GM12878 (cell line): ENCODE results near the gene CXCL17.

Experiments used
- ATF2 ChIP-seq: IDR thresholded peaks from 2 replicates; pipeline ENCODE4 v1.6.1; 2012; ENCODE audit warnings: low read length, inconsistent platforms
- KDM1A ChIP-seq: fragments of 200-600 bp; sonication (generic); IDR thresholded peaks from 2 replicates; pipeline ENCODE4 v1.6.1; 2016; ENCODE audit warnings: borderline replicate concordance
- MXI1 ChIP-seq: fragments of 150-350 bp; IDR thresholded peaks from 2 replicates; pipeline ENCODE4 v1.6.1; 2011; ENCODE audit warnings: low read depth, mild to moderate bottlenecking, inconsistent platforms, low read length, improper control_type of control experiment
- NFIC ChIP-seq: IDR thresholded peaks from 2 replicates; pipeline ENCODE4 v1.6.1; 2012; ENCODE audit warnings: low read depth, mild to moderate bottlenecking, inconsistent platforms, low read length, moderate library complexity
- PML ChIP-seq: IDR thresholded peaks from 2 replicates; pipeline ENCODE4 v1.6.1; 2012; ENCODE audit warnings: low read length, inconsistent platforms
- POLR2A ChIP-seq: IDR thresholded peaks from 2 replicates; pipeline ENCODE4 v1.6.1; 2011; ENCODE audit warnings: low read depth, mild to moderate bottlenecking, low read length
- POLR2AphosphoS2 ChIP-seq: IDR thresholded peaks from 2 replicates; pipeline ENCODE4 v1.6.1; 2011; ENCODE audit warnings: low read depth, mild to moderate bottlenecking, low read length, improper control_type of control experiment, moderate library complexity
- ZNF274 ChIP-seq: IDR thresholded peaks from one replicate; pipeline ENCODE4 v1.8.0; 2011; ENCODE audit not compliant: insufficient read length, insufficient read depth
- TF ChIP-seq, protein P1 (sequence below): fragments of 450-650 bp; formaldehyde crosslinking; IDR thresholded peaks from 2 replicates; pipeline ENCODE4 v1.5.0; 2022; ENCODE audit warnings: mild to moderate bottlenecking, missing genetic modification characterization
- TF ChIP-seq, protein P2 (sequence below), 3 experiments: IDR thresholded peaks in 2 of 3; conservative IDR thresholded peaks in 1 of 3; 2 replicates each; pipeline ENCODE4 v1.5.1; 2011; ENCODE audit warnings: low read depth in 3 of 3, low read length in 3 of 3, mild to moderate bottlenecking in 3 of 3, control low read depth in 2 of 3, moderate library complexity in 2 of 3, inconsistent platforms in 1 of 3, mixed read lengths in 1 of 3; ENCODE audit not compliant: control insufficient read depth in 2 of 3, insufficient read depth in 1 of 3; ENCODE audit errors: extremely low read depth in 1 of 3

DNA sequence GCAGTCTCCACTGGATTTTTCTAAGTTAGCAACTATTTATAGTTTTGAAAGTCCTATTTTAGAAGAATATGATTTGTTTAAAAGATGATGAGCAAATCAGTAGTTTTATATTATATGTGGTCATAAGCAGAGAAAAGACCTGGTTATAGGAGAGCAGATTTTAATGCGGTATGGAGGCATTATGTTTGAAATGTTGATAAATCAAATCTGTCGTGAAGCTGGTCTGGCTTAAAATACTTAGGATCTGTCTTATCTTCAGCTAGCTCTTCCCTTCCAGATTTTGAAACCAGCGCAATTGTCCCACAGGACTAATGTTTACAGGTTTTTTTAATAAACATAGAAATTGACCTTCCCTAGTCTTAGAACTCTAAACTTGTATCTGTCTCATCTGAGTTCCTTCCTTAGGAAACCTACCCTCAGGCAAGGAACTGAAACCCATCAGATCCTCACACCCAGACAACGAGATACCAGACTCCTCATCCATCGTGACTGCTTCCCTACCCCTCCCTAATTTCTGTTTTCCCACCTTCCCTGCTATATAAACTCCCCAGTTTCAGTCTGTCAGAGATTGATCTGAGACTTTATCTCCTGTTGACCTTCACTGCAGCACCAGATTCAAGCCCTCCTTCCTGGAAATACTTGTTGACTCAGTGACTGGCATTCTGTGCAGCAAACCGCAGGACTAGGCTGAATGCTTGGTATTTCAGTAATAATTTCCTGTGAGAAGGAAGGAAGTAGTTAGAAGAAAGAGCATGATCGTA lies 37.8 kb upstream of the CXCL17 start:
- TF ChIP-seq ZNF274 = no peak
- no peak for TF ChIP-seq ATF2
- TF ChIP-seq, protein P1, sequence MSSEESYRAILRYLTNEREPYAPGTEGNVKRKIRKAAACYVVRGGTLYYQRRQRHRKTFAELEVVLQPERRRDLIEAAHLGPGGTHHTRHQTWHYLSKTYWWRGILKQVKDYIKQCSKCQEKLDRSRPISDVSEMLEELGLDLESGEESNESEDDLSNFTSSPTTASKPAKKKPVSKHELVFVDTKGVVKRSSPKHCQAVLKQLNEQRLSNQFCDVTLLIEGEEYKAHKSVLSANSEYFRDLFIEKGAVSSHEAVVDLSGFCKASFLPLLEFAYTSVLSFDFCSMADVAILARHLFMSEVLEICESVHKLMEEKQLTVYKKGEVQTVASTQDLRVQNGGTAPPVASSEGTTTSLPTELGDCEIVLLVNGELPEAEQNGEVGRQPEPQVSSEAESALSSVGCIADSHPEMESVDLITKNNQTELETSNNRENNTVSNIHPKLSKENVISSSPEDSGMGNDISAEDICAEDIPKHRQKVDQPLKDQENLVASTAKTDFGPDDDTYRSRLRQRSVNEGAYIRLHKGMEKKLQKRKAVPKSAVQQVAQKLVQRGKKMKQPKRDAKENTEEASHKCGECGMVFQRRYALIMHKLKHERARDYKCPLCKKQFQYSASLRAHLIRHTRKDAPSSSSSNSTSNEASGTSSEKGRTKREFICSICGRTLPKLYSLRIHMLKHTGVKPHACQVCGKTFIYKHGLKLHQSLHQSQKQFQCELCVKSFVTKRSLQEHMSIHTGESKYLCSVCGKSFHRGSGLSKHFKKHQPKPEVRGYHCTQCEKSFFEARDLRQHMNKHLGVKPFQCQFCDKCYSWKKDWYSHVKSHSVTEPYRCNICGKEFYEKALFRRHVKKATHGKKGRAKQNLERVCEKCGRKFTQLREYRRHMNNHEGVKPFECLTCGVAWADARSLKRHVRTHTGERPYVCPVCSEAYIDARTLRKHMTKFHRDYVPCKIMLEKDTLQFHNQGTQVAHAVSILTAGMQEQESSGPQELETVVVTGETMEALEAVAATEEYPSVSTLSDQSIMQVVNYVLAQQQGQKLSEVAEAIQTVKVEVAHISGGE (CRISPR knock-in tag) = no peak
- TF ChIP-seq PML = no peak
- TF ChIP-seq NFIC = no peak
- TF ChIP-seq KDM1A = no peak
- no peak for TF ChIP-seq POLR2A
- TF ChIP-seq MXI1 = no peak
- TF ChIP-seq, protein P2, sequence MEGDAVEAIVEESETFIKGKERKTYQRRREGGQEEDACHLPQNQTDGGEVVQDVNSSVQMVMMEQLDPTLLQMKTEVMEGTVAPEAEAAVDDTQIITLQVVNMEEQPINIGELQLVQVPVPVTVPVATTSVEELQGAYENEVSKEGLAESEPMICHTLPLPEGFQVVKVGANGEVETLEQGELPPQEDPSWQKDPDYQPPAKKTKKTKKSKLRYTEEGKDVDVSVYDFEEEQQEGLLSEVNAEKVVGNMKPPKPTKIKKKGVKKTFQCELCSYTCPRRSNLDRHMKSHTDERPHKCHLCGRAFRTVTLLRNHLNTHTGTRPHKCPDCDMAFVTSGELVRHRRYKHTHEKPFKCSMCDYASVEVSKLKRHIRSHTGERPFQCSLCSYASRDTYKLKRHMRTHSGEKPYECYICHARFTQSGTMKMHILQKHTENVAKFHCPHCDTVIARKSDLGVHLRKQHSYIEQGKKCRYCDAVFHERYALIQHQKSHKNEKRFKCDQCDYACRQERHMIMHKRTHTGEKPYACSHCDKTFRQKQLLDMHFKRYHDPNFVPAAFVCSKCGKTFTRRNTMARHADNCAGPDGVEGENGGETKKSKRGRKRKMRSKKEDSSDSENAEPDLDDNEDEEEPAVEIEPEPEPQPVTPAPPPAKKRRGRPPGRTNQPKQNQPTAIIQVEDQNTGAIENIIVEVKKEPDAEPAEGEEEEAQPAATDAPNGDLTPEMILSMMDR (IDR thresholded peaks at IDR 0.05 in 2 of 3, conservative IDR thresholded peaks at IDR 0.05 in 1 of 3; ENCODE audit: control insufficient read depth in 2 of 3, extremely low read depth in 1 of 3, insufficient read depth in 1 of 3, low read depth in 3 of 3, low read length in 3 of 3) = no peak
- TF ChIP-seq POLR2AphosphoS2 = no peak
